Breast epithelium (tissue), 3 donors: ENCODE results near the gene SHISA7.

Experiments
- POLR2AphosphoS5 ChIP-seq, 3 donors: sonication (generic); formaldehyde crosslinking; IDR thresholded peaks; one replicate each; pipeline ENCODE4 v1.6.1; 2017; ENCODE audit warnings: antibody characterized with exemption in 3 of 3
- TF ChIP-seq, protein P1 (sequence below), 3 donors: fragments of 450-650 bp; IDR thresholded peaks; one replicate each; pipeline ENCODE4 v1.5.1; 2016 to 2017; ENCODE audit warnings: antibody characterized with exemption in 3 of 3, mild to moderate bottlenecking in 3 of 3, moderate library complexity in 3 of 3

DNA sequence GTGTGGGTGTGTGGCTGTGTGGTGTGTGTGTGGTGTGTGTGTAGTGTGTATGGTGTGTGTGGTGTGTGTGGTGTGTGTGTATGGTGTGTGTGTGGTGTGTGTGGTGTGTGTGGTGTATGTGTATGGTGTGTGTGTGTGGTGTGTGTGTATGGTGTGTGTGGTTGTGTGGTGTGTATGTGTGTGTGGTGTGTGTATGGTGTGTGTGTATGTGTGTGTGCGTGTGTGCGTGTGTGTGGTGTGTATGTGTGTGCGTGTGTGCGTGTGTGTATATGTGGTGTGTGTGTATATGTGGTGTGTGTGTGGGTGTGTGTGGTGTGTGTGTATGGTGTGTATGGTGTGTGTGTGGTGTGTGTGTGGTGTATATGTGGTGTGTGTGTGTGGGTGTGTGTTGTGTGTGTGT lies 8.1 kb downstream of the SHISA7 start:
- no peak for TF ChIP-seq POLR2AphosphoS5 (IDR thresholded peaks at IDR 0.05)
- TF ChIP-seq, protein P1, sequence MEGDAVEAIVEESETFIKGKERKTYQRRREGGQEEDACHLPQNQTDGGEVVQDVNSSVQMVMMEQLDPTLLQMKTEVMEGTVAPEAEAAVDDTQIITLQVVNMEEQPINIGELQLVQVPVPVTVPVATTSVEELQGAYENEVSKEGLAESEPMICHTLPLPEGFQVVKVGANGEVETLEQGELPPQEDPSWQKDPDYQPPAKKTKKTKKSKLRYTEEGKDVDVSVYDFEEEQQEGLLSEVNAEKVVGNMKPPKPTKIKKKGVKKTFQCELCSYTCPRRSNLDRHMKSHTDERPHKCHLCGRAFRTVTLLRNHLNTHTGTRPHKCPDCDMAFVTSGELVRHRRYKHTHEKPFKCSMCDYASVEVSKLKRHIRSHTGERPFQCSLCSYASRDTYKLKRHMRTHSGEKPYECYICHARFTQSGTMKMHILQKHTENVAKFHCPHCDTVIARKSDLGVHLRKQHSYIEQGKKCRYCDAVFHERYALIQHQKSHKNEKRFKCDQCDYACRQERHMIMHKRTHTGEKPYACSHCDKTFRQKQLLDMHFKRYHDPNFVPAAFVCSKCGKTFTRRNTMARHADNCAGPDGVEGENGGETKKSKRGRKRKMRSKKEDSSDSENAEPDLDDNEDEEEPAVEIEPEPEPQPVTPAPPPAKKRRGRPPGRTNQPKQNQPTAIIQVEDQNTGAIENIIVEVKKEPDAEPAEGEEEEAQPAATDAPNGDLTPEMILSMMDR (IDR thresholded peaks at IDR 0.05) = no peak
